GM21390 (cell line): ENCODE results near the gene ZNF556.
"Not testable (repeated sequence)": the region's sequence is repeated elsewhere in the genome, so short reads cannot be mapped to it uniquely, and the experiment has no call there.

Experiments
- ATAC-seq: cut with Tn5 transposase; IDR thresholded peaks from one replicate; pipeline ENCODE4 v1.9.1; 2021; ENCODE audit not compliant: unreplicated experiment

ZNF556 gene

GRCh38 chr19:2903326-2903725 is 36.2 kb downstream of the ZNF556 start:
- ATAC-seq: not testable (repeated sequence)

GRCh38 chr19:2905918-2906519 is 38.9 kb downstream of the ZNF556 start:
- ATAC-seq: no peak

- ATAC-seq: no peak
These were observed 39.6 kb downstream of the ZNF556 start for GRCh38 chr19:2906631-2907195.

GRCh38 chr19:2912306-2912705 is 45.2 kb downstream of the ZNF556 start:
- ATAC-seq: no peak

GRCh38 chr19:2917275-2918184 is 50.4 kb downstream of the ZNF556 start:
- no peak for ATAC-seq

GRCh38 chr19:2922987-2923386 is 55.9 kb downstream of the ZNF556 start:
- ATAC-seq: no peak

GRCh38 chr19:2923510-2923909 is 56.4 kb downstream of the ZNF556 start:
- ATAC-seq: no peak

GRCh38 chr19:2926341-2927031 is 59.4 kb downstream of the ZNF556 start:
- ATAC-seq: no peak

- no peak for ATAC-seq
These were observed 59.9 kb downstream of the ZNF556 start for GRCh38 chr19:2927032-2927430.
